Stimulated activated CD8-positive, alpha-beta memory T cell treated with anti-CD3 and anti-CD28 coated beads, Interleukin-7, amount 100 ng/mL, for 1 hour (primary cell): ENCODE results near the gene LIPJ.

ENCODE experiments used
- DNase-seq, 2 donors: peaks; one replicate each; pipeline ENCODE4 v3.0.0-alpha.2; 2020; ENCODE audit warnings: low read depth in 2 of 2

Gene LIPJ

DNA sequence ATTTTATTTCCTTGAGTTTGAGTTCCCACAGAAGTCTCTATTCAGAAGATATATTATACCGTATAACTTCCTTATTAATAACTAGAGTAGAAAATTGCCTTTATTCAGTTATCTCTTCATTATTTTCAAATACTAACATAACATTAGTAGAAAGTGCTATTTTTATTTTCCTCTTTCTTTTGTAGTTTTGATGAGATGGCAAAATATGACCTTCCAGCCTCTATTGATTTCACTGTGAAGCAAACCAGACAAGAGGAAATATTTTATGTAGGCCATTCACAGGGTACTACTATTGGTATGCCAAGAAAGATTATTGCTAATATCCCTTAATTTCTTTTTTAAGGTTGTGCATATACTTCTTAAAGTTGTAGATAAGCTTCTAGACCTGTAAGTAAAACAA lies 7.9 kb downstream of the LIPJ start:
- no peak for DNase-seq

DNA sequence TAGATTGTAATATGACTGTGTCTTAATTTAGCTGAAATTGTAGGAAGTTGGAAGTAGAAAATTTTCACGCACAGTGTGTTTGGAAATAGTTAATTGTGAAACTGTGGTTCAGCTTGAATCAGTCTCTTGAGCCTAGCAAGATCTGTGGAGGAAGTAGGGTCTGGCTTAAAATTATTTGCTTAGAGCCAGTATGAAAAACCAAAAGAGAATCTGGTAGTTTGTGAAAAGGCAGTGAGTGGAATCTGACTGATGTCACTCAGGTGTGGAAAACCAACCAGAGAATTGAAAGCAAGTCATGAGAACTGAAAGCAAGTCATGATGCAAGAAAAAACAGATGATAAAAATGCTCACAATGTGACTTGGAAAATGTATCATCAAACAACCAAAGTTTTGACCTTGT lies 11.5 kb downstream of the LIPJ start:
- DNase-seq, result no peak

DNA sequence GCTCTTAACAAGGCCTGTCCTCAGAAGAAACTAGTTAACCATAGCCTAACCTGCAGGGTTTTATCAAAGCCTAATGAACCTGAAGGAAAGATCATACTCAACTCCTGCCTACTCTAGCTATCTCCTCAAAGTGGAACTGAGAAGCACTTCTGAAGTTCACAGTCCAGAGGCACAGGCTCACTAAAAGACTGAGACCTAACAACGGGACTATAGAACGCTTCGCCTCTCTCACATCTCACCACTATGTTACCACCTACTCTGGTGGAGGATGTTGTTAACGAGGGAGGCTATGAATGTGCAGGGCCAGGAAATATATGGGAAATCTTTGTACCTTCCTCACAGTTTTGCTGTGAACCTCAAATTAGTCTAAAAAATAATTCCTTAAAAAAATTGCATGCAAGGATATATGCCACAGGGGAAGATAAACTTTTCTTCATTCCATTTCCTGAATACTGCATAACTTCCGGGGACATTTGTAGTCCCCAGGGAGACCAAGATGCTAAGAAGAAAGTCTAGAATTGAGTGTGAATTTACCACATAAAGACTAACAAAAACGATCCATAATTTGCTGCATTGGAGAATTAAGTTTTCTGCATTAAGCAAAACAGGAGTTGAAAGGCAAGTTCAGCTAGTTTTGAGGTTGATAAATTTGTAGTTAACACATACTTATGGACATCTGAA lies 21.6 kb downstream of the LIPJ start:
- no peak for DNase-seq

DNA sequence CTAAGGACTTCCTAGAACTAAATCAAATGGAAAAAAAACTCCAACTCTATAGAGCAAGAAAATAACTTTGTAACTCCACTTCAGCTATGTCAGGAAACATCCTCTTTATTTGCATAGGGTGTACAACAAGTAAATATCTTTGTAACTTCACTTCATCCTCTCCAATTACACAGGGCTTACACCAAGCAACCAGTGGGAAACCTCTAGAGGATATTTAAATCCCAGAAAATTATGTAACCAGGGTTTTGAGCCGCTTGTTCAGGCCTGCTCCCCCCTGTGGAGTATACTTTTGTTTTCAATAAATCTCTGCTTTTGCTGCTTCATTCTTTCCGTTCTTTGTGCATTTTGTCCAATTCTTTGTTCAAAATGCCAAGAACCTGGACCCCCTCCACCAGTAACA lies 22.2 kb downstream of the LIPJ start:
- DNase-seq, result no peak

DNA sequence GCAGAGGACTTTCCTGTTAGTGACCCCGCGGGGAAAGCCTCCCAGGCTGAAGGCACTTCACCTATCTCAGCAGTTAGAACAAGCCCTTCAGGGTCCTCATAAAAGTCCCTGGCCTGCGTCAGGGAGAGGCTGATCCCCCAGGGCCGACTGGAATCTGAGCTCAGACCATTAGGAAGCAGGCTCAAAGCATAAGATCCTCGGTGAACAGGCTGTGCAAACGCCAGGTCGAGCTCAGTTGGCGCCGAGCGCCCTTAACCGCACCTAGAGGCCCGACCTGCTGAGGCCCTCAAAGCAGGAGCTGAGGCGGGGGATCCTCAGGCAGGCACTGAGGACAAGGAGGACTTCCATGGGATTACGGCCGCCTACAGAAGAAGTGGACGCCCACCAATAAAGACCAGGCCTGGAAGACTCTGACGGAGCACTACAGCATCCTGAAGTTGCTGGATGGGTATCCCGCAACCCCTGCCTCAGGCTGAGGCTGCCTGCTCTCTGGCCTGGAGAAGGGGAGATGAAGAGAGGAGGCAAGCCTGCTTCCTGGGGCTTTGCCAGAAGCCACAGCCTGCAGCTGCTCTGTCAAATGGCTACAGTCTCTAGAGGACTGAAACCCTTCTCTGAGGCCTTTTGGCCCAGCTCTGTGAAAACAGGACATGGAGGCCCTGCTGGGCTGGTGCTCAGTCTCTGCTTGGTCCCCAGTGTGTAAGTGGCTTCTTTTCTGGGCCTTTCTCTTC lies 29.9 kb downstream of the LIPJ start:
- DNase-seq, result no peak

GRCh38 chr10:88617772-88618300 lies 31.3 kb downstream of the LIPJ start:
- DNase-seq, result no peak

DNA sequence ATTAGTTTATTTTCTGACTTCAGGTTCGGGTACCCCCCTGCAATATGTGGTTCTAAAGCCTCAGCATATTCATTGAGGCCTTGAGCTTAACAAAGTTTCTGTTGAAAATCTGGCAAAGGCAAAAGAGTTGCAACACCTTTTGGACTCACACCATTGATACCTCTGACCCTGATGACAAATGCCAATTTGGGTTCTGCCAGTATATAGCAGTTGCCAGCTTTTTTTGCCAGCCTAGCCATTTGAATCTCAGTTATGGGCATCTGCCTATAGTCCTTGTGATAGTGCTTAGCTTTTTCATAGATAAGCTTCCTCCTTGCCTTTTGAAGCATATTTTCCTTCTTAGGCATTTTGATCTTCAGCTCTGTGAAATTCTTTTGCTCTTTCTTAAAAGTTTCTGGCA lies 31.9 kb downstream of the LIPJ start:
- no peak for DNase-seq

- DNase-seq, result no peak
These were observed 33.9 kb downstream of the LIPJ start for GRCh38 chr10:88620441-88620840.

- no peak for DNase-seq
These were observed 37.3 kb downstream of the LIPJ start for GRCh38 chr10:88623835-88624234.

- no peak for DNase-seq
These were observed 38.3 kb downstream of the LIPJ start for GRCh38 chr10:88624840-88625239.

DNA sequence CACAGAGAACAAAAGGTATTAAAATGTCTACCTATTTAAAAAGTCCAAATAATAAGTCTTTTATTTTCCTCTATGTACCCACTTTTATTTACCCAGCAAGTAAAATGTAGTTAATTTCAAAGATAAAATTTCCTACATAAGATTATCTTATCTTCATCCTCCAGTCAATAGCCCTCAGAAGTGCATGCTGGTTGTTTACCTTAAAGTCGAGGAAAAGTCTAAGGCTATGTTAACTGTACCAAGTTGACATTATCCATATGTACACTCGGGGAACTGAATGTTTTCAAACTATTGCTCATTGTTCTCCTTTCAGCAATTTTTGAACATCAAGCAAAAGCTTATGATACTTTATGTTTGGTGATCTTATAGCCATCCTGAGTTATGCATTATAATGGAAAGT lies 53.6 kb downstream of the LIPJ start:
- DNase-seq, result no peak

- no peak for DNase-seq
These were observed 55.6 kb downstream of the LIPJ start for GRCh38 chr10:88642209-88642608.

GRCh38 chr10:88642963-88643362 lies 56.4 kb downstream of the LIPJ start:
- no peak for DNase-seq

DNA sequence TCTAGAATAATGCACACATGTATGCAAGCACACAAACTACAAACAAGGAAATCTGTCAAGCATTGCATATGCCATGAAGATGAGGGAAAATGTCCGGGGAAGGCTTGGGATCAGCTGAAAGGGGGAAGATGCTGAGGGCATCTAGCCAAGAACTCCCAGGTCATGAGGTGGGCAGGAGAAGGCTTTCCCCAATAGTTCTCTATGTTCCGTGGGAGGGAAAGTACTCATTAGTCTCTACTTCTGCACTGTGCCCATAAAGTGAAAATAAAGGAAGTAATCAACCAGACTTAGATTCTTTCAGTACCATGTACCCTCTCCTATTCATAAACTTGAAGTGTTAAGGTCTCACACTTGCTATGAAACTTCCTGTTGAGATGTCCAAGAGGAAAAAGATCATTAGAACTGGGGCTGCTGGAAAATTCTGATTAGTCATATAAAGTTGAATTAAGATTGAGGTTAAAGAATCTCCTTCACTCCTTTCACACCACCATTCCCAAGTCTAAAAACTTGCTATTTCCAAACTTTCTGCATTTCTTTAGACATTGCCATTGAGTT lies 60.6 kb downstream of the LIPJ start:
- DNase-seq, result no peak

- DNase-seq, result no peak
These were observed 64.6 kb downstream of the LIPJ start for GRCh38 chr10:88651101-88651551.

DNA sequence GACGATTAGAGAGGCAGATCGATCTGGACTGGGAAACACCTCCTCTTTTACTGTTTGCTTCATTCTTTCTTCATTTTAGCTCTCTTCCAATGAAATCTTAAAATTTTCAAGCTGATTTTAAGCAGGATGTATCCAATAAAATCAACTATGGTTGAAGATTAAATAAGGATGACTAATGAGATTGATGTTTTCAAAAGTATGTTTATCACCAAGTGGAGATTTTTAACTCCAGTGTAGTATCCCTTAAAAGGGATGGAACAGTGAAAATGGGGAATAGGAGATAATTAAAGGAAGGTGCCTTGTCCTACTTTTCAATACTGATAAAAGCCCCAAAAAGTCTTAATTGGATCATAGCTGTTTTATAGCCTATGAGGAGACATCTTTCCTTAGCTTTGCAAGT lies 66.1 kb downstream of the LIPJ start:
- no peak for DNase-seq
